Measurements from ENCODE around the gene TK2. TPM values are rescaled to one million over a fixed set of nuclear protein-coding genes. Genes with fewer than 3 reads are reported as not detected.

TK2 gene
- total RNA-seq, 1 donor from 2014 or later: 33.2 TPM

DNA sequence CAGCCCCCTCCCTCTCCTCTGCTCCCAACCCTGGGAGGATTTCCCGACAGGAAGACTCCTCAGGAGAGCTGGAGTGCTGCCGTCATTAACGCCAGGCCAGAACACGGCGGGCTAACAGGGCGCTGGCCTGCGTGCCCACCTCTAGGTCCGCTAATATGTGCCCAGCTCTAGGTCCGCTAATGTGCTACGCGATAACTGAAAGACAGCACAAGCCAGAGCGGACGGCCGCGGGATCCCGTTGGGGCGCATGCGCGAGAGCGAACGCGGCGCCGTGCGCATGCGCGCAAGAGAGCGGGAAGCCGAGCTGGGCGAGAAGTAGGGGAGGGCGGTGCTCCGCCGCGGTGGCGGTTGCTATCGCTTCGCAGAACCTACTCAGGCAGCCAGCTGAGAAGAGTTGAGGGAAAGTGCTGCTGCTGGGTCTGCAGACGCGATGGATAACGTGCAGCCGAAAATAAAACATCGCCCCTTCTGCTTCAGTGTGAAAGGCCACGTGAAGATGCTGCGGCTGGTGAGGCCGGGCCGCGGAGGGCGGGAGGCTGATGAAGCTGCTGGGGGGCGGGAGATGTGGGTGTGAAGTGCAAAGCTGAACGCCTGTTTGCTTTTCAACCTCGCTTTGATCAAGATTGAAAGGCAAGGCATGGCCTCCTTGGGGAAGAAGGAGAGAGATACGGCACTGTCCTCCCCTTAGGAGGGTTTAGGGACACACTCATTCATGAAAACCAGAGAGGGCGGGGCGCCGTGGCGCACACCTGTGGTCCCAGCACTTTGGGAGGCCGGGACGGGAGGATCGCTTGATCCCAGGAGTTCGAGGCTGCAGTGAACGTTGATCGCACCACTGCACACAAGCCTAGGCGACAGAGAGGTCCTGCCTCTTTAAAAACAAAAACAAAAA is 2.6 kb upstream of the TK2 start, which contains the start of gene CKLF:
Gene CKLF (plus strand): TSS at position 291 of the 892 bp plus-strand sequence. CDS start 140 bp downstream, at position 431.
- Mint-ChIP-seq H3K27me3 (ENCODE audit: unreplicated experiment) (no peaks in the 10 kb centered on the region), H3K36me3 (ENCODE audit: unreplicated experiment) (peaks cover 12% of the 10 kb centered on the region), H3K4me3 (ENCODE audit: unreplicated experiment) (peak within 1 kb of the TSS; percentile 93), H3K9me3 (ENCODE audit: unreplicated experiment) (no peaks in the 10 kb centered on the region), H3K4me1 (ENCODE audit: unreplicated experiment) (peaks cover 63% of the 10 kb centered on the region), H3K27ac (ENCODE audit: unreplicated experiment) (peak within 1 kb of the TSS; percentile 90)
- peak; percentile 97 for DNase-seq (ENCODE audit: extremely low spot score, unreplicated experiment)
- TF ChIP-seq, protein P1, sequence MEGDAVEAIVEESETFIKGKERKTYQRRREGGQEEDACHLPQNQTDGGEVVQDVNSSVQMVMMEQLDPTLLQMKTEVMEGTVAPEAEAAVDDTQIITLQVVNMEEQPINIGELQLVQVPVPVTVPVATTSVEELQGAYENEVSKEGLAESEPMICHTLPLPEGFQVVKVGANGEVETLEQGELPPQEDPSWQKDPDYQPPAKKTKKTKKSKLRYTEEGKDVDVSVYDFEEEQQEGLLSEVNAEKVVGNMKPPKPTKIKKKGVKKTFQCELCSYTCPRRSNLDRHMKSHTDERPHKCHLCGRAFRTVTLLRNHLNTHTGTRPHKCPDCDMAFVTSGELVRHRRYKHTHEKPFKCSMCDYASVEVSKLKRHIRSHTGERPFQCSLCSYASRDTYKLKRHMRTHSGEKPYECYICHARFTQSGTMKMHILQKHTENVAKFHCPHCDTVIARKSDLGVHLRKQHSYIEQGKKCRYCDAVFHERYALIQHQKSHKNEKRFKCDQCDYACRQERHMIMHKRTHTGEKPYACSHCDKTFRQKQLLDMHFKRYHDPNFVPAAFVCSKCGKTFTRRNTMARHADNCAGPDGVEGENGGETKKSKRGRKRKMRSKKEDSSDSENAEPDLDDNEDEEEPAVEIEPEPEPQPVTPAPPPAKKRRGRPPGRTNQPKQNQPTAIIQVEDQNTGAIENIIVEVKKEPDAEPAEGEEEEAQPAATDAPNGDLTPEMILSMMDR (IDR thresholded peaks at IDR 0.05): no peak

- H3K4me3 Mint-ChIP-seq (ENCODE audit: unreplicated experiment): peak overlapping the region; percentile 93
- peak overlapping the region; percentile 90 for H3K27ac Mint-ChIP-seq (ENCODE audit: unreplicated experiment)
- no peaks in the 10 kb centered on the region for H3K27me3 Mint-ChIP-seq (ENCODE audit: unreplicated experiment)
- peaks cover 63% of the 10 kb centered on the region for H3K4me1 Mint-ChIP-seq (ENCODE audit: unreplicated experiment)
- H3K9me3 Mint-ChIP-seq (ENCODE audit: unreplicated experiment): no peaks in the 10 kb centered on the region
- peaks cover 13% of the 10 kb centered on the region for H3K36me3 Mint-ChIP-seq (ENCODE audit: unreplicated experiment)
- TF ChIP-seq, protein P1 (IDR thresholded peaks at IDR 0.05): no peak
- DNase-seq (ENCODE audit: extremely low spot score, unreplicated experiment): no peak
Measured at GRCh38 chr16:66551788-66552285, 1.9 kb upstream of the TK2 start.

GRCh38 chr16:66551348-66551759 is 1.4 kb upstream of the TK2 start:
- peak overlapping the region; percentile 90 for H3K27ac Mint-ChIP-seq (ENCODE audit: unreplicated experiment)
- H3K4me3 Mint-ChIP-seq (ENCODE audit: unreplicated experiment): peak overlapping the region; percentile 93
- peaks cover 13% of the 10 kb centered on the region for H3K36me3 Mint-ChIP-seq (ENCODE audit: unreplicated experiment)
- no peaks in the 10 kb centered on the region for H3K27me3 Mint-ChIP-seq (ENCODE audit: unreplicated experiment)
- peaks cover 63% of the 10 kb centered on the region for H3K4me1 Mint-ChIP-seq (ENCODE audit: unreplicated experiment)
- H3K9me3 Mint-ChIP-seq (ENCODE audit: unreplicated experiment): no peaks in the 10 kb centered on the region
- TF ChIP-seq, protein P1 (IDR thresholded peaks at IDR 0.05): no peak
- DNase-seq (ENCODE audit: extremely low spot score, unreplicated experiment): no peak

DNA sequence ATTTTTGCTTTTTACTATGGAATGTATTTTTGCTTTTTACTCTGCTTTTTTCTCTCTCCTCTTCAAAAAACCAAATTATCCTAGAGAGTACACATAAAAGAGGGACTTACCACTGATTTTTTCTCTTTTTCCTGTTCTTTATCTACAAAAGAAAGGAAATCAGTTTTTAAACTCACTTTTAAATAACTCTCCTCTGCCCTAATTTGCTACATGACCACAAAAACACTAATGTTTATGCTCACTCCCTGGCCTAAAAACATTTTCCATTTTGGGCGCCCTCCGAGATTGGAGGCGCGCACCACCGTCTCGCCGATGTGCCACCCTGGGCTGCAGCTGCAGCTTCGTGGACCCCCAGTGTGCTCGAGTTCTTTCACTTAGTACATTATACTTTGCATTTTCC is 1.1 kb downstream of the TK2 start:
- H3K4me1 Mint-ChIP-seq (ENCODE audit: unreplicated experiment): peaks cover 49% of the 10 kb centered on the region
- TF ChIP-seq, protein P1 (IDR thresholded peaks at IDR 0.05): no peak
- DNase-seq (ENCODE audit: extremely low spot score, unreplicated experiment): no peak
- peak overlapping the region; percentile 79 for H3K27ac Mint-ChIP-seq (ENCODE audit: unreplicated experiment)
- no peaks in the 10 kb centered on the region for H3K27me3 Mint-ChIP-seq (ENCODE audit: unreplicated experiment)
- H3K36me3 Mint-ChIP-seq (ENCODE audit: unreplicated experiment): peaks cover 20% of the 10 kb centered on the region
- no peaks in the 10 kb centered on the region for H3K9me3 Mint-ChIP-seq (ENCODE audit: unreplicated experiment)
- peak overlapping the region; percentile 76 for H3K4me3 Mint-ChIP-seq (ENCODE audit: unreplicated experiment)

GRCh38 chr16:66548068-66548467 is 1.9 kb downstream of the TK2 start:
- Mint-ChIP-seq H3K4me3 (ENCODE audit: unreplicated experiment) (peak overlapping the region; percentile 76), H3K27ac (ENCODE audit: unreplicated experiment) (peak overlapping the region; percentile 79), H3K27me3 (ENCODE audit: unreplicated experiment) (no peaks in the 10 kb centered on the region)

More at GRCh38 chr16:66548068-66548467, 1.9 kb downstream of the TK2 start:
- DNase-seq (ENCODE audit: extremely low spot score, unreplicated experiment): peak; percentile 56
- Mint-ChIP-seq H3K4me1 (ENCODE audit: unreplicated experiment) (peaks cover 41% of the 10 kb centered on the region), H3K9me3 (ENCODE audit: unreplicated experiment) (no peaks in the 10 kb centered on the region), H3K36me3 (ENCODE audit: unreplicated experiment) (peaks cover 20% of the 10 kb centered on the region)
- TF ChIP-seq, protein P1 (IDR thresholded peaks at IDR 0.05): no peak

Measured in osteocyte (in vitro differentiated cells).